KMS-11 (cell line): Measurements from ENCODE around the gene AANAT.

Source experiments
- H2AFZ ChIP-seq: fragments of 200-600 bp; sonication (generic); 2 replicates; pipeline ENCODE4 v1.6.1; 2016; ENCODE audit warnings: antibody characterized with exemption, mixed run types, low read depth
- H3K27ac ChIP-seq: fragments of 200-600 bp; sonication (generic); 2 replicates; pipeline ENCODE4 v1.6.1; 2016; ENCODE audit warnings: mild to moderate bottlenecking, mixed run types
- H3K27me3 ChIP-seq: fragments of 200-600 bp; sonication (generic); 2 replicates; pipeline ENCODE4 v1.6.1; 2017; ENCODE audit warnings: mild to moderate bottlenecking, low read depth, mixed run types, moderate library complexity; ENCODE audit not compliant: insufficient read depth
- H3K36me3 ChIP-seq: fragments of 200-600 bp; sonication (generic); 2 replicates; pipeline ENCODE4 v1.6.1; 2017; ENCODE audit warnings: mild to moderate bottlenecking, mixed run types; ENCODE audit not compliant: insufficient read depth
- H3K4me1 ChIP-seq: fragments of 200-600 bp; sonication (generic); 2 replicates; pipeline ENCODE4 v1.6.1; 2016; ENCODE audit warnings: mild to moderate bottlenecking, low read depth, mixed run types; ENCODE audit not compliant: poor library complexity, severe bottlenecking
- H3K4me2 ChIP-seq: fragments of 200-600 bp; sonication (generic); 2 replicates; pipeline ENCODE4 v1.7.0; 2016; ENCODE audit warnings: mild to moderate bottlenecking, mixed run types
- H3K4me3 ChIP-seq: fragments of 200-600 bp; sonication (generic); IDR thresholded peaks from 2 replicates; pipeline ENCODE4 v1.6.1; 2017; ENCODE audit warnings: low read depth, low read length, mixed read lengths; ENCODE audit not compliant: insufficient read depth
- H3K79me2 ChIP-seq: fragments of 200-600 bp; sonication (generic); 2 replicates; pipeline ENCODE4 v1.6.1; 2016; ENCODE audit warnings: low read depth, mixed run types; ENCODE audit not compliant: insufficient read depth
- H3K9ac ChIP-seq: fragments of 200-600 bp; sonication (generic); 2 replicates; pipeline ENCODE4 v1.6.1; 2016; ENCODE audit warnings: mild to moderate bottlenecking, mixed run types
- H4K20me1 ChIP-seq: fragments of 200-600 bp; sonication (generic); 2 replicates; pipeline ENCODE4 v1.6.1; 2016; ENCODE audit warnings: mild to moderate bottlenecking, mixed run types; ENCODE audit not compliant: insufficient read depth
- CTCF ChIP-seq: fragments of 200-600 bp; sonication (generic); conservative IDR thresholded peaks from 2 replicates; pipeline ENCODE4 v1.6.1; 2017; ENCODE audit warnings: low read depth, mild to moderate bottlenecking, antibody characterized with exemption, low read length, moderate library complexity, mixed read lengths

AANAT gene

GRCh38 chr17:76479515-76480060, 12.2 kb downstream of the AANAT start:
- H3K79me2 ChIP-seq = no peaks in the 10 kb centered on the region
- no peak for TF ChIP-seq CTCF
- H3K27ac ChIP-seq = no peak overlapping the region
- H3K36me3 ChIP-seq = no peaks in the 10 kb centered on the region
- no peak overlapping the region for H3K9ac ChIP-seq
- no peak overlapping the region for H3K4me2 ChIP-seq
- H3K4me3 ChIP-seq = no peak overlapping the region
- H4K20me1 ChIP-seq = no peaks in the 10 kb centered on the region
- no peaks in the 10 kb centered on the region for H3K27me3 ChIP-seq
- H3K4me1 ChIP-seq = peaks cover 45% of the 10 kb centered on the region
- H2AFZ ChIP-seq = no peak overlapping the region

- Histone ChIP-seq H3K9ac (peak overlapping the region; percentile 40; the same call in 1 of the 2 replicates), H3K4me2 (peak overlapping the region; percentile 92), H3K27ac (peak overlapping the region; percentile 56), H2AFZ (no peak overlapping the region), H3K27me3 (no peaks in the 10 kb centered on the region), H3K4me3 (no peak overlapping the region), H3K36me3 (no peaks in the 10 kb centered on the region), H4K20me1 (no peaks in the 10 kb centered on the region), H3K79me2 (no peaks in the 10 kb centered on the region), H3K4me1 (peaks cover 46% of the 10 kb centered on the region)
- TF ChIP-seq CTCF = no peak
Observed at GRCh38 chr17:76480632-76481031, 13.2 kb downstream of the AANAT start.

- no peak overlapping the region for H3K4me3 ChIP-seq
- no peaks in the 10 kb centered on the region for H4K20me1 ChIP-seq
- peak overlapping the region; percentile 40; the same call in 1 of the 2 replicates for H3K9ac ChIP-seq
- H3K4me1 ChIP-seq = peaks cover 46% of the 10 kb centered on the region
- H3K79me2 ChIP-seq = no peaks in the 10 kb centered on the region
- no peaks in the 10 kb centered on the region for H3K36me3 ChIP-seq
- peak overlapping the region; percentile 62 for H2AFZ ChIP-seq
- no peak for TF ChIP-seq CTCF
- H3K27ac ChIP-seq = peak overlapping the region; percentile 56
- peak overlapping the region; percentile 92 for H3K4me2 ChIP-seq
- H3K27me3 ChIP-seq = no peaks in the 10 kb centered on the region
Observed at GRCh38 chr17:76481071-76481655, 13.8 kb downstream of the AANAT start.

GRCh38 chr17:76484228-76484725, 16.9 kb downstream of the AANAT start:
- H3K4me2 ChIP-seq = no peak overlapping the region; the same call in 1 of the 2 replicates
- no peak overlapping the region for H3K9ac ChIP-seq
- peaks cover 3% of the 10 kb centered on the region; the same call in 1 of the 2 replicates for H3K36me3 ChIP-seq
- peaks cover 56% of the 10 kb centered on the region for H3K4me1 ChIP-seq
- H3K27ac ChIP-seq = no peak overlapping the region
- no peaks in the 10 kb centered on the region for H3K79me2 ChIP-seq
- no peaks in the 10 kb centered on the region for H3K27me3 ChIP-seq
- H3K4me3 ChIP-seq = no peak overlapping the region
- TF ChIP-seq CTCF = no peak
- H4K20me1 ChIP-seq = no peaks in the 10 kb centered on the region
- H2AFZ ChIP-seq = no peak overlapping the region
